HG03460 (cell line): Measurements from ENCODE around the gene NETO2.
"Not testable (repeated sequence)": the region's sequence is repeated elsewhere in the genome, so short reads cannot be mapped to it uniquely, and the experiment has no call there.

Experiments
- ATAC-seq: cut with Tn5 transposase; IDR thresholded peaks from one replicate; pipeline ENCODE4 v1.9.1; 2021; ENCODE audit not compliant: unreplicated experiment

NETO2 gene

DNA sequence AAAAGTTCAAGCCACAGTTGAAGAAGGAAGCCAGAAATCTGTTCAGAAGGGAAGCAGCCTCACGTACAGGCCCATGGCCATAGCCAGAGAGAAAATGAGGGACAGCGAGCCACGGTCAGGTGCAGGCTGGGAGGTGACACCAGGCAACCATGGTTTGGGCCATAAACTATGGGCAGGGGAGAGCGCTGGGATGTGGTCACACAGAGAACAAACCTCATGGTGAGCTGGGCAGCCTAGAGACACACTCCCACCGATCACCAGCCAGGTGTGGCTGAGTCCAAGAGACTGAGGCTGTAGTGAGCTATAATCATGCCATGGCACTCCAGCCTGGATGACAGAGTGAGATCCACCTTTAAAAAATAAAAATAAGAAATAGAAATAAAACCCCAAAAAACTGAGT is 76.5 kb downstream of the NETO2 start:
- no peak for ATAC-seq

DNA sequence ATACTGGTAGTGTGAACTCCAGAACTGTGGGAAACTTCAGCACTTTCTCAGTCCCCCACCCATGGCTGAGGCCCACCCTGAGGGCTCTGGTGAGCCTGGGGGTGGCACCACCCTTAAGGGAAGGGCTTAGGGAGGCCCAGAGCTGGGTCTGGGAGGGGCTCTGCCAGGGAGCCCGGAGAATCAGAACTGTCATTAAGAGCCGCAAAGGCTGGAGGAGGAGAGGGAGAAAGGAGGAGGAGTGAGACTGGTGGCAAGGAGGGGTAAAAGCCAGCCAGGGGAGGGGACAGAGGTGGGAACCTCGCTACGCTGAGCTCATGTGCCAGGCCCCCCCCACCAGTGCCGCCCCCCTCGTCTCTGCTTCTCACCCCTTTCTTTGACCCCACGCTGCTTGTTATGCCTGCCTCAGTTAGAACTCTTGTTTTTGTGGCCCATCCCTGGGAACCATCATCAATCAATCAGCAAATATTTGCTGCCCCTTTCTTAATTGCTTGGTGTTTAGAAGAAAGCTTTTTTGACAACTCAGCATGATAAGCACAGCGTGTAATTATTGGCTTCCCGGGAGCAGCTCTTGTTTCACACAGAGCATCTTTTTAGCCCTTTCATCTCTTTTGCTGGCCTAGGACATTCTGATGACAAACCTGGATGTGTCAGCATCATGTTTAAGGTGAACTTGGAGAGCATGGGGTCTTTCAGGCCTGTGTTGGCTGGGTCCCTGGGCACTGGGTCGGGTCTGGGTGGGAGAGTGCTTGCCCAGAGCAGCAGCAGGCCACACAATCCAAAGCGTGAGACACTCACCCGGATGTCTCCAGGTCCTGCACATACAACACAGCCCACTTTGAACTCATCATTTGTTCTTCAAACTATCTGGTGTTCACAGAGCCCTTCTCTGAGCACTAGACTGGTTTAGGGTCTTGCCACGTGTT is 77.7 kb downstream of the NETO2 start:
- no peak for ATAC-seq

DNA sequence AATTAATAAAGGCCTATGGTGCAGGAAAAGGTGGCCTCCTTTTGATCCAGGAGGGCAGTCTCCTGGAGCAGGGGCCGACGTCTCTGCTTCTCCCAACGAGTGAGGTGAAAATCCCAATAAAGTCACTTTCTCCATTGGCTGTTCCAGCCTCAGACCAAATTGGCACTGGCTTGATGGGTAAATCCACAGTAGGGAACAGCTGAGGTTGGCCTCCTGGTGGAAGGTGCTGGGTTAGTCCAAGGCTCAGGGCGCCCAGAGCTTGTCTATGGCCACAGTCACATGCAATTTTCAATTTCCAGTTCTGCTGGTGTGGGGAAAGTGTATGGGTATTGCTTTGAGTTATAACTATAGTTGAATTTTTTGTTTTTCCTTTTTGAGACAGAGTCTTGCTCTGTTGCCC is 79.0 kb downstream of the NETO2 start:
- ATAC-seq, result no peak

DNA sequence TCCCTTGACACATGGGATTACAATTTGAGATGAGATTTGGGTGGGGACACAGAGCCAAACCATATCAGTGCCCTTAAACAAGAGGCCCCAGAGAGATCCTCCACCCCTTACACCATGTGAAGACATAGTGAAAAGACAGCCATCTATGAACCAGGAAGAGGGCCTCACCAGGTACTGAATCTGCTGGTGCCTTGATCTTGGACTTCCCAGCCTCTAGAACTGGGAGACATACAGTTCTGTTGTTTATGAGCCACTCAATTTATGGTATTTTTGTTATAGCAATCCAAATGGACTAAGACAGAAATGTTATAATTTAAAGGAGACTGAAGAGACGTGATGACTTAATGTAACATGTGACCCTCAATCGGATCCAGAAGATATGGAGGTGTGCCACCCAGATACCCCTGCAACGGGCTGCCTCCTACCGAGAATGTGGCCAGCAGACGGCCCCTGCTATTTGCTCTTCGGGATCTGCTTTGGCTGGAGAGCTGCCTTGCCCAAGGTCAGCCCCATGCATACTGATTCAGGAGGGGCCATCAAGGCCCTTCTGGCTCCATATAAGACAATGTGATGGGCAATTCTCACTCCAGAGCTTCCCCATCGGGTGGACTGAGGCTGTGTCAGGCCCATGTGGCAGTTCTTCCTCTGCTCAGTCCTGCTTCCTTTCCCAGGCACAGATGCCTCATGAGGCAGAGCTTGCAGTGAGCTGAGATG is 80.6 kb downstream of the NETO2 start:
- no peak for ATAC-seq

DNA sequence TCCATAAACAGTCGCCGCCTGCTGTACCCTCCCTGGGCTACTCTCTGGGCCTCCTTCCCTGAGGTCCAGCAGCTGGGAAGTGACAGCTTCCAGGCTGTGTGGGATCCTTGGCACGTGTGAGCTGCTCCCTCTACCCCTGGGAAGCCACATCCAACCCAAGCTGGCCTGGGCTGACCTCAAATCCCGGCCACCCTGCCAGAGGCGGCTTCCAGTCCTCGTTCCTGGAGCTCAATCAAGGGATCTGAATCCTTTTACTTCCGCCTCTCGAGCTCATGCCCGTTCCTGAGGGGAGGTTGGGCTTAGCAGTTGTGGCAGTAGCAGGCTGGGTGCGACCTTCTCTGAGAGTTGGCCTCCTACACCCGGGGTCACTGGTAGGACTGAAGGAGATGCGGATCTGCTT is 82.5 kb downstream of the NETO2 start:
- no peak for ATAC-seq

DNA sequence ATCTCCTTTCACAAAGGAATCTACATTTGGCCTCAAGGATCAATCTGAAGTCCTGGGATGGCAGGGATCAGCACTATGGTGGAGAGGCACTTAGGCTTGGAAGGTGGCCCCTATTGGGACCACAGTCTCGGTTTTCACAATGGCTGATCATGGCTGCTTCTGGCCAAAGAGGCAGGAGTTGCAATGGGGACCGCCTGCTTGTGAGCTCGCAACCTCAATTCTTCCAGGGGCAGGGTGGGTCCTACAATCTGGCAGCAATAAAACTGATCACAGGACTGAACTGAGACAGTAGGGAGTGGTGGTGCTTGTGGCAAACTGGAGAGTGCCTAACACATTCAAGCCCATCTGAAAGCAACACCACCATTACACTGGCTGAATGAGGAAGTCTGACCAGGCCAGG is 83.1 kb downstream of the NETO2 start:
- ATAC-seq, result no peak

DNA sequence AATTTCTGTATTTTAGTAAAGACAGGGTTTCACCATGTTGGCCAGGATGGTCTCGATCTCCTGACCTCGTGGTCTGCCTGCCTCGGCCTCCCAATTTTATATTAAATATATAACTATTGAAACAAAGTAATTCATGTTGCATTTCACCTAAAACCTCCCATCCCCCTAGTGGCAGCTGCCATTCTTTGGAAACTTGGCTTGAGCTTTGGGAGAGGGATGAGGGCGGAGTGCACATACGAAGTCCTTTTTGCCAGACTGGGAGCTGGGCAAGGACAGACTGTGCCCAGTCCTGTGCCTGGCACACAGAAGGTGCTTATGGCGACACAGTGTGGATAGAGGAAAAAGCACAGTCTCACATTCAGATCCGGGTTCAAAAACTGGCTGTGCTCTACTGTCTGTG is 83.8 kb downstream of the NETO2 start:
- ATAC-seq, result no peak

DNA sequence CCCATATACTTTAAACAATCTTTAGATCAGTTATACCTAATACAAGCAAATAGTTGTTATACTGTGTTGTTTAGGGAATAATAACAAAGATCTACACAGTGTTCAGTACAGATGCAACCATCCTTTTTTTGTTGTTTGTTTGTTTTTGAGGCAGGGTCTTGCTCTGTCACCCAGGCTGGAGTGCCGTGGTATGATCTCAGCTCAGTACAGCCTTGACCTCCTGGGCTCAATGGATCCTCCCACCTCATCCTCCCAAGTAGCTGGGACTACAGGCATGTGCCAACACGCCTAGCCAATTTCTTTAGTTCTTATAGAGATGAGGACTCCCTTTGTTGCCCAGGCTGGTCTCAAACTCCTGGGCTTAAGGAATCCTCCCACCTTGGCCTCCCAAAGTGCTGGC is 84.6 kb downstream of the NETO2 start:
- ATAC-seq, result not testable (repeated sequence)

DNA sequence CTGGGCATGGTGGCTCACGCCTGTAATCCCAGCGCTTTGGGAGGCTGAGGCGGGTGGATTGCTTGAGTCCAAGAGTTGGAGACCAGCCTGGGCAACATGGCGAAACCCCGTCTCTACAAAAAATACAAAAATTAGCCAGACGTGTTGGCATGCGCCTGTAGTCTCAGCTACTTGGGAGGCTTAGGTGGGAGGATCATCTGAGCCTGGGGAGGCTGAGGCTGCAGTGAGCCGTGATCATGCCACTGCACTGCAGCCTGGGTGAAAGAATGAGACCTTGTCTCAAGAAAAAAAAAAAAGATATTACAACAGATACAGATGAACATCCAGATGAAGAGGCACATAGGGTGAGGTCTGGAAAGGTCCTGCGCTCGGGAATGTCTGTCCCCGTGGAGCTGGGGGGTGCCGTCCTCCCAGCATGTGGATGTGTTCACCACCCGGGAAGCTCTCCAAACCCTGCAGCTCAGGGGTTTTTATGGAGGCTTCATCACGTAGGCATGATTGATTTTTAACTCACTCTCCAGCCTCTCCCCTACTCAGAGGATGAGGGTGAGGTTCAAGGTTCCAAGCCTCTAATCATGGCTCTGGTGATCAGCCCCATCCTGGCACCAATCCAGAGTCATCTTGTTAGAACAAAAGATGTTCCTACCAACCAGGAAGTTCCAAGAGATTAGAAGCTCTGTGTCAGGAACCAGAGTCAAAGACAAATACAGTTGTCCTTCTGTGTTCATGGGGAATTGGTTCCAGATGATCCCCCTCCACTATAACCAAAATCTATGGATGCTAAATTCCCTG is 85.3 kb downstream of the NETO2 start:
- no peak for ATAC-seq

DNA sequence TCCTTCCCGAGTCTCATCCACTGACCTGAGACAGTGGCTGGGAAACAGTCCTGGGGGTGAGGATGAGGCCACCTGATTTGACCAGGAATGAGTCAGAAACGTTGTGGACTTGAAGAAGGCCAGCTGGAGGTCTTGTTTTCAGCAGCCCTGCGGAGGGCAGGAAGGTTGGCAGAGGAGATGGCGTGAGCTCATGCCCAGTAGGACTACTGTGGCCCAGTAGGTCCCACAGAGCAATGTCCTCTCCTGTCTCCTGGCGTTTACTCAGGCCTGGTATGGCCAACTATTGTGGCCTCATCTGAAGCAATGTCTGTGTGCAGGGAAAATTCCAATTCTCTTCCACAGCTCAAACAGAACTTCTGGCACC is 86.1 kb downstream of the NETO2 start:
- ATAC-seq, result no peak

DNA sequence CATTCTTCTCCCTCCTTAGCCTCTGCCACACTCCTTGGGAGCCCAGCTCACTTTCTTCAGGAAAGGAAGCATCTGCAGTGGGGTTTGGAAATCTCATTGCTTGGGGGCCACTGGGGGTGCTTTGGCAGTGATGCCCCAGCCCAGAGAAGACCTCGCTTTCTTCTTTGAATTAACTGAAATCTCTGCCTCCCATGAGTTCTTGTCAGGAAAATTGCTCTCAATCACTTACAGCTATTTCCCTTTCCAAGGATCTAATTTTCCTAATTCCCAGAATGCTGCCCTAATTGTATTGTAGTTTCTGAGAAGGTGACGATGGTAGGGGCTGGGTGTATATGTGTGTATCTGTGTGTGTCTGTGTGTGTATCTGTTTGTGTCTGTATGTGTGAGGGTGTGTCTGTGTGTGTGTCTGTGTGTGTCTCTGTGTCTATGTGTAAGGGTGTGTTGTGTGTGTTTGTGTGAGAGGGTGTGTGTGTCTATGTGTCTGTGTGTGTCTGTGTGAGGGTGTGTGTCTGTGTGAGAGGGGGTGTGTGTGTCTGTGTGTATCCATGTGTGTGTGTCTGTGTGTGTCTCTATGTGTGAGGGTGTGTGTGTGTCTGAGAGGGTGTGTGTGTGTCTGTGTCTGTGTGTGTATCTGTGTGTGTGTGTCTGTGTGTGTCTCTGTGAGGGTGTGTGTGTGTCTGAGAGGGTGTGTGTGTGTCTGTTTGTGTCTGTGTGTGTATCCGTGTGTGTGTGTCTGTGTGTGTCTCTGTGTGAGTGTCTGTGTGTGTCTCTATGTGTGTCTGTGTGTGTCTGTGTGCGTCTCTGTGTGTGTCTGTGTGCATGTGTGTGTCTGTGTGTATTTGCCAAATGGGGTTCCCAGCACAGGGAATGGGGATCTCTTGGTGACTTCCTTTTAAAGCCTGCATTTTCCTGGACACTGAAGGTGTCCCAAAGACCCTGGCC is 86.8 kb downstream of the NETO2 start:
- ATAC-seq, result no peak

DNA sequence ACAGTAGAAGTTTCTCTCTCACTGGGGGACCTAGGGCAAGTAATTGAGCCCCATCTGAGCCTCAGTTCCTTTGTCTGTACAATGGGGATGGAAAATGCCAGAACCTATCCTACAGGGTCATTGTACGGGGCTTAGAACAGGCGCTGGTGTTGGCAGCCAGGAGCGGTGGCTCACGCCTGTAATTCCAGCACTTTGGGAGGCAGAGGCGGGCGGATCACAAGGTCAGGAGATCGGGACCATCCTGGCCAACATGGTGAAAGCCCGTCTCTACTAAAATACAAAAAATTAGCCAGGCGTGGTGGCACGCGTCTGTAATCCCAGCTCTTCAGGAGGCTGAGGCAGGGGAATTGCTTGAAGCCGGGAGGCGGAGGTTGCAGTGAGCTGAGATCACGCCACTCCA is 87.7 kb downstream of the NETO2 start:
- not testable (repeated sequence) for ATAC-seq

DNA sequence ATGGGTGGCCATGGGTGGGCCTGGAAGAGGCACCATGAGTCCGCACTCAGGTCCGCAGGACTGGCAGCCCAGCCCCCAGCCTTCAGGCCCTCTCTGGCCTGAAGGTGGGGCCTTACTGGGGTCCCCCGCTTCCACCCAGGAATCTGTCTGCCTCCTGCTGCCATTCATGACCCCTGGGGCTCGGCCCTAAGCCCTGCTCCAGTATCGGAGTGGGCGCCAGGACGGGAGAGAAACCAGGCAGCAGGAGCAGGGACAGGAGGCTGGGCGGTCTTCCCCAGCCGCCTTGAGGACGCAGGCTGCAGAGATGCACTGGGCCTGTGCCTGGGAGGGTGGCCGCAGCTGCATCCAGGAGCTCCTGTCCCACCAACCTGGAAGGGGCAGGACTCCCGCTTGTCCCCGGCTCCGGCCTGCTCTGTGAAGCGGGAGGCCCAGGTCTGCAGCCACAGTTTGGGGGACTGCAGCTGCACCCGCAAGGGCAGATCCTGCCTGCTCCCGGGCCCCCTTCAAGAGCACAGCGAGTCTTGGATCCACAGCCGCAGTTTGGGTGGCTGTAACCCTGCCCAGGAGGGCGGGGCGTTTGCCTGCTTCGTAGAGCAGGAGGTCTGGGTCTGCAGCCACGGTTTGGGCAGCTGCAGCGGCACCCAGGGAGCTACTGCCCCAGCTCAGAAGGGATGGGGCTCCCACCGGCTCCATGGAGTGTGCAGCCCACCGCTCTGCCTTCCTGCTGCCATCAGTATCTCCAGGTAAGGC is 88.4 kb downstream of the NETO2 start:
- ATAC-seq, result no peak

DNA sequence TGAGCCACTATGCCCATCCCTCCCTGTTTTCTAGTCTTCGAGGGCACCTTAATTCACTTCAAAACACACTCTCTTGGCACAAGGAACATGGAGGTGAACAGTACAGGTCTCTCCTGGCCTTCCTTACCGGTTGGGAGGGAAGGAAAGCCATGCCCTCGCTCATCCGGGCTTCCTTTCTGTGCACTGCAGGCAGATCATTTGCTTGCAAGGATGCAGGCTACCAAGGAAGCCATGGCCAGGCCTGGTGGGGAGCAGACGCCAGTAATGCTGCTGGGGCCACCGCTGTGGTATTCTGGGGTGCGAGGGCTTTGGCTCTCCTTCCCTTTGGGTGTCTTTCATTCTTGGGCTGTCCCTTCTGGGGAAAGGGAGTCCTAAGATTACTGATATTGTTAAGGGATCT is 89.4 kb downstream of the NETO2 start:
- ATAC-seq, result no peak

DNA sequence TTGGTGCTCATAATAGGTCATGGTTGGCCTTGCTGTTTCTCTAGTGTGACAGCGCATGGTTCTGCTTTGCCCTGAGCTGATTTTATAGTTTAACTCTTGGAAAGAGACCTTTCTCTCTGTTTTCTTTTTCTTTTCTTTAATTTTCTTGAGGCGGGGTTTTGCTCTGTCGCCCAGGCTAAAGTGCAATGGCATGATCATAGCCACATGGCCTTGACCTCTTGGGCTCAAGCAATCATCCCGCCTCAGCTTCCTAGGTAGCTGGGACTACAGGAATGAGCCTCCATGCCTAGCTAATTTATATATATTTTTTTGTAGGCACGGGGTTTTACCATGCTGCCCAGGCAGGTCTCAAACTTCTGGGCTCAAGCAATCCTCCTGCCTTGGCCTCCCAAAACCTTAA is 89.8 kb downstream of the NETO2 start:
- ATAC-seq, result no peak

DNA sequence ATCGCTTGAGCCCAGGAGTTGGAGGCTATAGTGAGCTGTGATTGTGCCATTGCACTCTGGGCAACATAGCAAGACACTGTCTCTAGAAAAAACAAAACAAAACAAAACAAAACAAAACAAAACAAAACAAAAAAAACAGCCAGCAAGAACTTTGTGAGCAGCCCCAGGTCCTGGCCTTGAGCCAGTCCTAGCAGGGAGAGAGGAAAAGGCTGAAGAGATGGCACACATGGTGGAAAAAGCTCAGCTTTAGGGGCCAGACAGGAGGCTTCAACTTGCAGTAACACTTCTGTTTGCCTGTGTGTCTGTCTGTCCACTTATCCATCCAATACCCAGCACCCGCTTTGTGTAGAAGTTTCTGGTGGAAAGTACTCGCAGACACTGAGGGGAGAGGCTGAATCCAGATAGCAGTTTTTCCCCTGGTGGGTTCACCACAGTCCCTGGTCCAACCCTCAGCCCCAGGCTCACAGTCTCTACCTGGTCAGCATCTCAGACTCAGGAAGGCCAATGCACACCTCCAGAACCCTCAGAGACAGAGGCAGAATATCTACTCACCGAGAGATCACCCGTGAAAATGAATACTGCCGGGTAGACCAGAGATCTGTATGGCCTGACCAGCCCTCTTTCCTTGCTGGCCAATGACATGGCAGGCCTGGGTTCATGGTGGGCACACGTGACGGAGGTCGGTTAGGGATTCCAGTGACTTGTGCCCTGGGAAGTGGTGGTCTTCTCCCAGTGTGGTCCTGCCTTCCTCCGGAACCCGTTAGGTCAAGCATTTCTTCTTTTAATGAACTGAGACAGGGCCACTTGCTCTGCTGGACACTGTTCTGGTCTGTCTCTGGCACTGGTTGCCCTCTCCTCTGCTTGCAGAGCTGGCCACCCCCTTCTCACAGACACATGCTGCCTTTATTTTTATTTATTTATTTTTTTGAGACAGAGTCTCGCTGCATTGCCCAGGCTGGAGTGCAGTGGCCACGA is 90.8 kb downstream of the NETO2 start:
- ATAC-seq, result no peak

DNA sequence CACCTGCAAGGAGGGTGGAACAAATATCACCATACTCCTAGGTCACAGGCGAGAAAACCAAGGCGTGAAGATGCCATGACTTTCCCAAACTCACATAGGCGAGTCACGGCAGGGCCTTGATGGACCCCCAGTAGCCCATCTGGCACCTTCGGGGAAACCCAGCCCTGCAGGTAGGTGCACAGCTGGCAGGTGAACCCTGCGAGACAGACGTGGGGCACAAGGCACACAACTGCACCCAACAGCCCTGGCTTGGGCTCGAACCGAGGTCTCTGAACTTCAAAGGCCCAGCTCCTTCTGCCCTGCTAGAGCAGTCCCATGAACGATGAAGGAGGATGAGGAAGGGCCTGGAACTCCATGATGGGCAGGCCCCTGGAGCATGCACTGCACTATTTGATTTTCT is 92.7 kb downstream of the NETO2 start:
- ATAC-seq, result no peak

DNA sequence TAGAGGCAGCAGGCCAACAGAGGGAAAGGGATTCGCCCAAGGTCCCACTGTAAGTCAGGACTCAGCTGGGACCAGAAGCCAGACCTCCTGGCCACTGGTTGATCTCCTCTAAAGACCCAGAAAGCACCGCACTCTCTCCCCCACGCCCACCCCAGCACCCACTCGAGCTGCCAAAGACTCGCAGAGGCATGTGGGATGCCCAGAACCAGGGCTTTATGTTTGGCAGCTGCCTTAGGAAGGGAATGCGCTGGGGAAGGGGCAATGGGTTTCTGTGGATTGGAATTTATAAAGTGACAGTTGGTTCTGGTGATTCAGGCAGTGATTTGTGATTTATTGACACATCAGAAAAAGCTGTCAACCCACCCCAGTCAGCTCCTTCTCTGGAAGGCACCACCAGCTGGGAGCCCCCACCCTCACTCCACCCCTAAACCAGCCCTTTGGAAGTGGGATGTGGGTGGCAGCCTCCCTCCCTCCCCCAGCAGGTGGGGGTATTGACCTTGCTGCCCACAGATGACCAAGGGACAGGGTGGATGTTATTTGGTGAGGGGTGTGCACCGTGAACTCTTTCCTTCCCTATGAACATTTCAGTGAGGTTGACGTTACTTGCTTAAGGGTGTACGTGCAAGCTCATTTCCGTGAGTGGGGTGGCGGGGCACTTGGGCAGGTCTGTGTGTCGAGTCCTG is 93.7 kb downstream of the NETO2 start:
- ATAC-seq, result no peak
